ENCODE measurements around the gene BID.

DNA sequence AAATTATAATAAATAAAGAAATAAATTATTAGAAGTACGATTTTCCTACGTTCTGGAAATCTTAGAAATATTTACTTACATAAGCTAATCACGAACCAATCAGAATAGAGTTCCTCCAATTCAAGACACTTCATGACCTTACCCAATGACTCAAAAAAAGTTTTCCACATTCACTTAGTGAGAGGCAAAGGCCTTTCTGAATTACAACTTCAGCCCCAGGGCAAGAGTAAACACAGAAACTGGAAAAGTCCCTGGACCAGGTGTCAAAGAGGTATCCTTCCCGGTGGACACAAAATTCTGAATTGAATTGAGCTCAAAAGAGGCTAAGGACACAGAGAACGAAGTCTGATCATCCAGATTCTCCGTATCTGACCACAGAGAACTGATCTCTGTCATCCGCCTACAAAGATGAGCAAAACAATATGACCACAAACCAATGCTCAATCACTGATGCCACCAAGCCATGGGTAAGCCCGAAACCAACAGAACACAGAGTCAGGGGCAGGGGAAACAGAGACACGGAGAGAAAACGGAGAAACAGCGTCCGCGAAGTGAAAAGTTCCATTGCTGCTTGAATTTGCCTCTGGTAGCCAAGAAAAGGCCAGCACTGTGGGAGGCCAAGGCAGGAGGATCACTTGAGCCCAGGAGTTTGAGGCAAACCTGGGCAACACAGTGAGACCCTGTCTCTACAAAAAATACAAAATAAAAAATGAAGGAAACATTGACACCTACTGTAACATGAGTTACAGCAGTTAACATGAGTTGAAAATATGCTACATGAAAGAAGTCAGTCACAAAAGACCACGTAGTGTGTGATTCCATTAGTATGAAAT lies 6.8 kb downstream of the BID start:
- TF ChIP-seq, protein P1, sequence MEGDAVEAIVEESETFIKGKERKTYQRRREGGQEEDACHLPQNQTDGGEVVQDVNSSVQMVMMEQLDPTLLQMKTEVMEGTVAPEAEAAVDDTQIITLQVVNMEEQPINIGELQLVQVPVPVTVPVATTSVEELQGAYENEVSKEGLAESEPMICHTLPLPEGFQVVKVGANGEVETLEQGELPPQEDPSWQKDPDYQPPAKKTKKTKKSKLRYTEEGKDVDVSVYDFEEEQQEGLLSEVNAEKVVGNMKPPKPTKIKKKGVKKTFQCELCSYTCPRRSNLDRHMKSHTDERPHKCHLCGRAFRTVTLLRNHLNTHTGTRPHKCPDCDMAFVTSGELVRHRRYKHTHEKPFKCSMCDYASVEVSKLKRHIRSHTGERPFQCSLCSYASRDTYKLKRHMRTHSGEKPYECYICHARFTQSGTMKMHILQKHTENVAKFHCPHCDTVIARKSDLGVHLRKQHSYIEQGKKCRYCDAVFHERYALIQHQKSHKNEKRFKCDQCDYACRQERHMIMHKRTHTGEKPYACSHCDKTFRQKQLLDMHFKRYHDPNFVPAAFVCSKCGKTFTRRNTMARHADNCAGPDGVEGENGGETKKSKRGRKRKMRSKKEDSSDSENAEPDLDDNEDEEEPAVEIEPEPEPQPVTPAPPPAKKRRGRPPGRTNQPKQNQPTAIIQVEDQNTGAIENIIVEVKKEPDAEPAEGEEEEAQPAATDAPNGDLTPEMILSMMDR (IDR thresholded peaks at IDR 0.05), result no peak
- no peak for TF ChIP-seq NFE2L1 (CRISPR knock-in tag; IDR thresholded peaks at IDR 0.05)
- TF ChIP-seq ETV6 (CRISPR knock-in tag; IDR thresholded peaks at IDR 0.05), result no peak
- TF ChIP-seq ZNF232 (CRISPR knock-in tag; IDR thresholded peaks at IDR 0.05), result no peak
- TF ChIP-seq, protein P2, sequence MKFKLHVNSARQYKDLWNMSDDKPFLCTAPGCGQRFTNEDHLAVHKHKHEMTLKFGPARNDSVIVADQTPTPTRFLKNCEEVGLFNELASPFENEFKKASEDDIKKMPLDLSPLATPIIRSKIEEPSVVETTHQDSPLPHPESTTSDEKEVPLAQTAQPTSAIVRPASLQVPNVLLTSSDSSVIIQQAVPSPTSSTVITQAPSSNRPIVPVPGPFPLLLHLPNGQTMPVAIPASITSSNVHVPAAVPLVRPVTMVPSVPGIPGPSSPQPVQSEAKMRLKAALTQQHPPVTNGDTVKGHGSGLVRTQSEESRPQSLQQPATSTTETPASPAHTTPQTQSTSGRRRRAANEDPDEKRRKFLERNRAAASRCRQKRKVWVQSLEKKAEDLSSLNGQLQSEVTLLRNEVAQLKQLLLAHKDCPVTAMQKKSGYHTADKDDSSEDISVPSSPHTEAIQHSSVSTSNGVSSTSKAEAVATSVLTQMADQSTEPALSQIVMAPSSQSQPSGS (CRISPR knock-in tag; IDR thresholded peaks at IDR 0.05; ENCODE audit: borderline replicate concordance, low read depth), result no peak
- no peak for TF ChIP-seq TEAD4 (CRISPR knock-in tag; IDR thresholded peaks at IDR 0.05)
- TF ChIP-seq, protein P3, sequence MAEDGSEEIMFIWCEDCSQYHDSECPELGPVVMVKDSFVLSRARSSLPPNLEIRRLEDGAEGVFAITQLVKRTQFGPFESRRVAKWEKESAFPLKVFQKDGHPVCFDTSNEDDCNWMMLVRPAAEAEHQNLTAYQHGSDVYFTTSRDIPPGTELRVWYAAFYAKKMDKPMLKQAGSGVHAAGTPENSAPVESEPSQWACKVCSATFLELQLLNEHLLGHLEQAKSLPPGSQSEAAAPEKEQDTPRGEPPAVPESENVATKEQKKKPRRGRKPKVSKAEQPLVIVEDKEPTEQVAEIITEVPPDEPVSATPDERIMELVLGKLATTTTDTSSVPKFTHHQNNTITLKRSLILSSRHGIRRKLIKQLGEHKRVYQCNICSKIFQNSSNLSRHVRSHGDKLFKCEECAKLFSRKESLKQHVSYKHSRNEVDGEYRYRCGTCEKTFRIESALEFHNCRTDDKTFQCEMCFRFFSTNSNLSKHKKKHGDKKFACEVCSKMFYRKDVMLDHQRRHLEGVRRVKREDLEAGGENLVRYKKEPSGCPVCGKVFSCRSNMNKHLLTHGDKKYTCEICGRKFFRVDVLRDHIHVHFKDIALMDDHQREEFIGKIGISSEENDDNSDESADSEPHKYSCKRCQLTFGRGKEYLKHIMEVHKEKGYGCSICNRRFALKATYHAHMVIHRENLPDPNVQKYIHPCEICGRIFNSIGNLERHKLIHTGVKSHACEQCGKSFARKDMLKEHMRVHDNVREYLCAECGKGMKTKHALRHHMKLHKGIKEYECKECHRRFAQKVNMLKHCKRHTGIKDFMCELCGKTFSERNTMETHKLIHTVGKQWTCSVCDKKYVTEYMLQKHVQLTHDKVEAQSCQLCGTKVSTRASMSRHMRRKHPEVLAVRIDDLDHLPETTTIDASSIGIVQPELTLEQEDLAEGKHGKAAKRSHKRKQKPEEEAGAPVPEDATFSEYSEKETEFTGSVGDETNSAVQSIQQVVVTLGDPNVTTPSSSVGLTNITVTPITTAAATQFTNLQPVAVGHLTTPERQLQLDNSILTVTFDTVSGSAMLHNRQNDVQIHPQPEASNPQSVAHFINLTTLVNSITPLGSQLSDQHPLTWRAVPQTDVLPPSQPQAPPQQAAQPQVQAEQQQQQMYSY (CRISPR knock-in tag; IDR thresholded peaks at IDR 0.05), result no peak
- no peak for TF ChIP-seq ZNF423 (CRISPR knock-in tag; IDR thresholded peaks at IDR 0.05)
- TF ChIP-seq, protein P4, sequence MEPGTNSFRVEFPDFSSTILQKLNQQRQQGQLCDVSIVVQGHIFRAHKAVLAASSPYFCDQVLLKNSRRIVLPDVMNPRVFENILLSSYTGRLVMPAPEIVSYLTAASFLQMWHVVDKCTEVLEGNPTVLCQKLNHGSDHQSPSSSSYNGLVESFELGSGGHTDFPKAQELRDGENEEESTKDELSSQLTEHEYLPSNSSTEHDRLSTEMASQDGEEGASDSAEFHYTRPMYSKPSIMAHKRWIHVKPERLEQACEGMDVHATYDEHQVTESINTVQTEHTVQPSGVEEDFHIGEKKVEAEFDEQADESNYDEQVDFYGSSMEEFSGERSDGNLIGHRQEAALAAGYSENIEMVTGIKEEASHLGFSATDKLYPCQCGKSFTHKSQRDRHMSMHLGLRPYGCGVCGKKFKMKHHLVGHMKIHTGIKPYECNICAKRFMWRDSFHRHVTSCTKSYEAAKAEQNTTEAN (CRISPR knock-in tag; IDR thresholded peaks at IDR 0.05), result no peak
- TF ChIP-seq, protein P5, sequence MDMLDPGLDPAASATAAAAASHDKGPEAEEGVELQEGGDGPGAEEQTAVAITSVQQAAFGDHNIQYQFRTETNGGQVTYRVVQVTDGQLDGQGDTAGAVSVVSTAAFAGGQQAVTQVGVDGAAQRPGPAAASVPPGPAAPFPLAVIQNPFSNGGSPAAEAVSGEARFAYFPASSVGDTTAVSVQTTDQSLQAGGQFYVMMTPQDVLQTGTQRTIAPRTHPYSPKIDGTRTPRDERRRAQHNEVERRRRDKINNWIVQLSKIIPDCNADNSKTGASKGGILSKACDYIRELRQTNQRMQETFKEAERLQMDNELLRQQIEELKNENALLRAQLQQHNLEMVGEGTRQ (CRISPR knock-in tag; IDR thresholded peaks at IDR 0.05), result no peak
- no peak for TF ChIP-seq TCF7 (CRISPR knock-in tag; IDR thresholded peaks at IDR 0.05; ENCODE audit: low read depth)
- TF ChIP-seq TEAD1 (CRISPR knock-in tag; IDR thresholded peaks at IDR 0.05), result no peak

Measured in WTC11 (cell line).